Stimulated activated CD4-positive, alpha-beta T cell treated with anti-CD3 and anti-CD28 coated beads, Interleukin-12 subunit alpha, Interleukin-12 subunit beta, amount 100 ng/mL, for 48 hours (primary cell): ENCODE results near the gene MYH7B.

ENCODE experiments used
- DNase-seq, 3 donors: peaks; one replicate each; pipeline ENCODE4 v3.0.0-alpha.2; 2020; ENCODE audit warnings: low read depth in 2 of 3, low spot score in 1 of 3

Gene MYH7B

DNA sequence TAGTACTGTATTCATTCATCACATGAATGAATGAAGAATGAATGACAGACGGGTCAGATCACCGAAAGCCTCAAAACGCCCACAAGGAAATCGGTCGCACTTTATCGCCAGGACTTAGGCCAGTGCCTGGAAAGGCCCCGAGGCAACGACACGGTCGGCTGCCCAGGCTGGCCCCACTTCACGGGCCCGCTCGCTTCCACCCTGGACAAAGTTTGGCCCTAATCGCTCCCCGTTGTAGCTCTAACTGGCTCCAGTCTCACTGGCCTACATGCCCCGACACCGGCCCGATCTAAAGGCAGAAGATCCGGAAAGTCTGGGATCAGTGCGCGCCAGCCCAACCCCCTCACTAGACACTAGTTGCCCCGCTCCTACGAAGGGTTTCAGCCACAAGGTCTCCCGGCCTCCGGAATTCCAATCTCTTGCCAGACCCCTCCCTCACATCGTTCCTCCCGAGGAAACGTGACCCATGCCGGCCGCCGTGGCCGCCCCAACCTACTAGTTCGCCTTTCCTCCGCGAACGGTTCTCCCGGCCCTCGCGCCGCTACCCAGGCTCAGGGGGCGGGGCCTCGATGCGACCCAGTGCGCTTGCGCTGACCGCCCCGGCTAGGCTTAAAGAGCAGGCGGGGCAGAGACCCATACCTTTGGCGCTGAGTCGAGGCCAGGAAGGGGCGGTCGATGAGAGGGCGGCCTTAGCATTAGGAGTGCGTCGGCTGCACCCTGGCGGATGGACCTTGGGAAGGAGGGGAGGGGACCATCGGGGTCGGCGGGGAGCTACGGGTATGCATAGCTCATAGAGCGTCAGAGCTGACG, at the start of gene MYH7B, which contains the start of gene GSS:
TSS of gene MYH7B (plus strand) at position 638 of the 810 bp plus-strand sequence. CDS start 22,138 bp downstream, outside the sequence.
TSS of gene GSS (minus strand) at position 576 of the 810 bp plus-strand sequence. CDS start 3,954 bp downstream, outside the sequence.
- DNase-seq: peak; percentile 95 to 99 (median 98)

DNA sequence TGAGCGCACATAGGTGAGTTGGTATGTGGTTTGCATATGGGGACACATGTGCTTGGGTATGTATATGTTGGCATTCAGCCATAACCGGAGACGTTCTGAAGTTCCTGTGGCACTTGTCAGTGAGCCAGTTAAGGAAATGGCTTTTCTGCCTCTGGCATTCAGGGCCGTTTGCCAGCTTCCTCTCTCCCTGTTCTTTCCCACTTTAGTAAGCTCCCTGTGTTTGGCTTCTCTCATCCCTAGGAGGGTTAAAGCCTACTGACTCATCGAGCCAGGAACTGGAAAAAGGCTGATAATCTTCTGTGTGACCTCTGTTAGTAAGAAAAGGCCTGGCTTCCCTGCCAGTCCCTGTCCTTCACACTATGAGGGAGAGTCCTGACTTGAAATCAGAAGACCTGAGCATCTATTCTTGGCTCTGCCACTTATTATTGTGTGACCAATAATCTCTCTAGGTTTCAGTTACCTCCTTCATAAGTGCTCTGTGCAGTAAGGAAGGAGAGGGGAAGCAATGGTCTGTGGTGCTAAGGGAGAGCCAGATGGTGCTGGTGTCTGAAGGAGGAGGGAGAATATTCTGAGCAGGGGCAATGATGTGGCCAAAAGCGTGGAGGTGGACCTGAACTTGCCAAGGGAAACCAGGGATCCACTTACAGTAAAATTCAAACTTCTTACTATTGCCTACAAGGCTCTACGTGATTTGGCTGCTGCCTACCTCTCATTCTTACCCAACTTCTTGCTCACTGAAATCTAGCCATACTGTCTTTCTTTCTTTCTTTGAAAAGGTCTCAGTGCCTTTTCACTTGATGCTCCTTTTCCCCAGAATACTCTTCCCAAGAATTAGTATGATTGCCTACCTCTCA, 47.8 kb upstream of the MYH7B start:
- DNase-seq: no peak

DNA sequence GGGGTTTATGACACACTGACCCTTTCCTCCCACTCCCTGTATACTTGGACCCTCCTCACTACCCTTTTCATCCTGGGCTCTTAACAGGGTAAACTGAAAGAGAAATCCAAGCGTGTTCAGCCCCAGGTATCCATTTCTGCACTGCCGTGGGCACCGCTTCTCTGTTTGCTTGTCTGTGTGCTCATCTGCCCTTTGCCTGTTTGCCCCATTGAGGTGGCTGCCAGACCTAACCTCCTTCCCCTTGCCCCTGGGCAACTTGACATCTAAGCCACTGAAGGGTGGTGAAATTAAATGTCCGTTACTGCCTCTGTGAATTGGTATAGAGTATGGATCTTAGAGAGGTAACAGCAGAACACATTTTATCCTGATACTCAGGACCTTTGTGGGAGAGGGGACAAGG, 40.5 kb upstream of the MYH7B start:
- DNase-seq: no peak

DNA sequence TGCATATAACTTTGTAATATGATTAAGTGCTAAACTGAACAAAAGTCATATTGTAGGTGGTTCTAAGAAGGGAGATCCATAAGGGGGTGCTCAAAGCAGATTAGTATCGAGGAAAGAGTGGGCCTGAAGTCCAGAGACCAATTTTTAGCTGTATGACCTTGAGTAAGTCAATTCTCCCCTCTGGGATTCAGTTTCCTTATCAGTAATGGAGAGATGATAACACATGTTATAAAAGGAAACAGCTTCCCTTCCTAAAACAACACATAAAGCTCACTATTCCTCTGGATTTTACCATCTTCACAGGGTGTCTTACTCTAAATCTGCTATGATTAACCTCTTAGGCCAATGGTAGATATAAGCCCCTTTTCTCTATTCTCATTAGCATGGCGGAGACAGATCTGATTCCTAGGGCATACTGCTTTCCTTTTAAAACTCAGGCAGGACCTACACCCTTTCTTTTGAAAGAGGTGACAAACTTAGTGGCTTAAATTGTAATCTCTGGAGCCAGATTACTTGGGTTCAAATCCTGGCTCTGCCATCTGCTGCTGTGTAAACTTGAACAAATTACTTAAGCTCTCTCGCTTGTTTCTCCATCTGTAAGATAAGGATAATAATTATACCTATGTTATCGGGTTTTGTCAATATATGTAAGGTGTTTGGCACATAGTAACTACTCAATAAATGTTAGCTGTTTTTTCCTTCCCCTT, 39.8 kb upstream of the MYH7B start:
- no peak for DNase-seq

DNA sequence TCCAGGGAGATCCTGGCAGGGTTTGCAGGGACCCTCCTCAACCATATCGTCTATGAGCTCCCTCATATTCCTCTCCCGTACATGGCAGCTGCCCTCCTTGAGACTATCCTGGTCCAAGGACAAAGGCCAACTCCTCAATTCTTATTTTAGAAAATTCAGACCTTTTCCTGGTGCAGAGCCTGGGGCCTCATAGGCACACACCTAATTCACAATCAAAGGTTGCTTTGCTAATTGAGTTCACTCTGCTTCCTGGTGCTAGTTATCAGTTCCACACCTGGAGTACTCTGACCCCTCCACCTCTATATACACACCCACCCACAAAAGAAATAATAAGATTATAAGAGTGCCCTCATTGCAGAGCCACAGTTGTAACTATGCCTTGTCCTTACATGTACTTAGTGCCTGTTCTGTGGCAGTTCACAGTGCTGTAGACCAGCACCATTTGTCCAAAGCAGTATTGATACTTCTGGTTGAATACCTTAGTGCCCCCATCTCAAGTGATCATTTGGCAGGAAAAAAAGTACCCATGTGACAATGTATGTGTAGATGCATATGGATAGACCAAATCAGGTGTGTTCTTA, 38.8 kb upstream of the MYH7B start:
- no peak for DNase-seq

DNA sequence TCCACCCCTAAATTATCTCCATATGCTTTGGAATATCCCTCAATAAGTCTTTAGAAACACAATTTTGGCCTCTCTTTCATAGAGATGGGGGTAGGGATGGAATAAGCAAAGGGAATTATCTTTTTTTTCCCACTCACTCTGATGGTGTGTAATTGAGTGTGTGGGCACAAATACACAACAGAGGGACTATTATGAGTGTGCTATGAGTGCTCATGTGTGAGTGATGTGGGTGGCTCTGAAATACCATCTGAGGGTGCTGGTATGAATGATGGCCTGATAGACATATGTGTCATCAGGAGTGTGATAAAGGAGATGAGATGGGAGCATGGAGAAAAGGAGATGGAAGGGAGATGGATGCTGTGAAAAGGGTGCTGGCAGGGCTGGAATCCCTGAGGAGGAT, 35.6 kb upstream of the MYH7B start:
- DNase-seq: peak in 1 of 3 donors; percentile 10

DNA sequence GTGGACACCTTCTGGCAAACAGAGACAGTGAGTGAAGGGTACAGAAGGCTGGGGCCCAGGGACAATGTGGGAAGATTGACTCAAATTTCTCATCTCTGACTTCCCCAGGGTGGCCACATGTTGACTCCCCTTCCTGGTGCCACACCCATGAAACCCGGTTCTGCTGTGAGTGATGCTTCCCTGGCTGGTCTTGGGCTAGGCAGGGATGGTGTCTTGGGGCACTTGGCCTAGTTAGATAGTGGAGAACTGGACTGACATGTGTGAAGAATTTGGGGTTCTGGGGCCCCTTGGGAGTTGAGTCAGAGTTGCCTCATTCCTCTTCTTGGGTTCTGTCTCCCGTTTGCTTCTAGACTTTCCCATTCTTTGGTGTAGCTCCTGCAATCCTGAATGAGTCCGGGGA, 34.2 kb upstream of the MYH7B start:
- no peak for DNase-seq

DNA sequence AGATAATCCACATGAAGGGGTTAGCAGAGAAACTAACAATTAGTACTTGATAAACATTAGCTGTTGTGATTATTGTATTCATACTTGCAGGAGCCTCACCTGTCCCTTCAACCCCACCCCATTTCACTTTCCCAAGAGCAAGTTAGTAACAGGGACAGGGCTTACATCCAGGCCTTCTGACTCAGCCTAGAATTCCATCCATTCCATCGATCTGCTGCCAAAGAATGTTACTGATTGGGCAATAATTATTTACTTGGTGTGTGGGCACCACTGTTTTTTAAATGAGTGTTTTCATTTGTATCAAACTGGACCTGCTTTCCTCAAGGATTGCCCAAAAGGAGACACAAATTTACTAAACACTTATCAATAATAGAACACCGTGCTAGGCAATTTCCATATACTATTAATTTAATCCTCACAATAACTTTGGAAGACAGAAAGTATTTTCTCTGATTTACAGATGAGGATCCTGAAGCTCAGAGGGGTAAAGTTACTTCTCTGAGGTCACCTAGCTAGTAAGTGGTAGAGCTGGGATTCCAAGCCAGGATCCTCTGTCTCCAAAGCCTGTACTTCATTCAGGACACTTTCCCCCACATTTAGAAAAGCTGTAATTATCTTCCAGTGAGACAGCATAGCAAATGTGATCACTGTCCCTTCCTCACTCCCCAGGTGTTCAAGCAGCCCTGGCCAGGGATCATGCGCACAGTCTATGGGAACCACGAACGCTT, 32.9 kb upstream of the MYH7B start:
- no peak for DNase-seq

DNA sequence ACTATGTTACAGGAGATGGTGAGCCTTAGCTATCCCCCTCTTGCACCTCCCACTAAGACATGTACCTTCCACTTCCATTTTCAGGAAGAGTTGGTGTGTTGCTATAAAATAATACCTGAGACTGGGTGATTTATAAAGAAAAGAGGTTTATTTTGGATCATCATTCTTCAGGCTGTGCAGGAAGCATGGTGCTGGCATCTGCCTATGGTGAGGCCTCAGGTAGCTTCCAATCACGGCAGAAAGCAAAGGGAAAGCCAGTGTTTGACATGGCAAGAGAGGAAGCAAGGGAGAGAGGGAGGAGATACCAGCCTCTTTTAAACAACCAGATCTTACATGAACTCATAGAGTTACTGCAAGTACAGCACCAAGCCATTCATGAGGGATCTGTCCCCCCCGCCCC, 32.3 kb upstream of the MYH7B start:
- no peak for DNase-seq

DNA sequence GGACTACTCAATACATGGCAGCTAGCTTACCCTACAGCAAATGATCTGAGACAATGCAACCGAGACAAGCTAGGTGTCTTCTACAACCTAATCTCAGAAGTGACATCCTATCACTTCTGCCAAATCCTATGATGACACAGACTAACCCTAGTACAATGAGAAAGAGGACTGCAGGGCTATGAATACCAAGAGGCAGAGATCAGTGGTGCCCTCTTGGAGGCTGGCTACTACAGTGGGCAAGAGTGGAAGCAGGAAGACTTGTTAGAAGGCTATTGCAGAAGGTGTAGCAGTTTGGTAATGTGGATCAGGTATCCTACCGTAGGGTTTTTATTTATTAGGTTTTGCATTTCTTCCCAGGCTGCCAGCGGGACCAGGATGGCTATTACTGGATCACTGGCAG, 30.3 kb upstream of the MYH7B start:
- no peak for DNase-seq

DNA sequence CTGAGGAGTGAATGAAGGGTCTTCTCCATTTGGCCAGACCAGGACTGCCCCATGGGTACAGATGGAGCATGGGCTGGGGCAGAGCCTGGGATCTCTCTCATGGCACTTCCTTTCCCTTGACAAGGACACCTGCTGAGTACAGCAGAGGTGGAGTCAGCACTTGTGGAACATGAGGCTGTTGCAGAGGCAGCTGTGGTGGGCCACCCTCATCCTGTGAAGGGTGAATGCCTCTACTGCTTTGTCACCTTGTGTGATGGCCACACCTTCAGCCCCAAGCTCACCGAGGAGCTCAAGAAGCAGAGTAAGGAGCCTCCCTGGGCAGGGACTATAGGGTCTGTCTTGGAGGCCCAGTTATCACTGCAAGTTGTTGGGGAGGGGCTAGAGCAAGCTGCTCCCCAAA, 29.7 kb upstream of the MYH7B start:
- DNase-seq: no peak

DNA sequence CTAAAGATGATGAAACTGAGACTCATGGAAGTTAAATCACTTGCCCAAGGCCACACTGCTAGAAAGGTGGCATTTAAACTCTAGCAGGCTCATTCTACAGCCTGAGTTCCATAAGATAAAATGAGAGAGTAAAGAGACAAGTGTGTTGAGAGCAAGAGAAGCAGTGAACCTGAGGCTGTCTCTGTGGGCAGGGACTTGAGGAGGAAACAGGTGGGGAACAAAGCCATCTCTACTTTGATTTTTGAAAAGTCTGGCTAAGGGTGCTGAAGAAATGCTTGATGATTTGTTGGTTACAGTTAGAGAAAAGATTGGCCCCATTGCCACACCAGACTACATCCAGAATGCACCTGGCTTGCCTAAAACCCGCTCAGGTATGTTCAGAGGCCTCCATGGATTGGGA, 29.1 kb upstream of the MYH7B start:
- no peak for DNase-seq

DNA sequence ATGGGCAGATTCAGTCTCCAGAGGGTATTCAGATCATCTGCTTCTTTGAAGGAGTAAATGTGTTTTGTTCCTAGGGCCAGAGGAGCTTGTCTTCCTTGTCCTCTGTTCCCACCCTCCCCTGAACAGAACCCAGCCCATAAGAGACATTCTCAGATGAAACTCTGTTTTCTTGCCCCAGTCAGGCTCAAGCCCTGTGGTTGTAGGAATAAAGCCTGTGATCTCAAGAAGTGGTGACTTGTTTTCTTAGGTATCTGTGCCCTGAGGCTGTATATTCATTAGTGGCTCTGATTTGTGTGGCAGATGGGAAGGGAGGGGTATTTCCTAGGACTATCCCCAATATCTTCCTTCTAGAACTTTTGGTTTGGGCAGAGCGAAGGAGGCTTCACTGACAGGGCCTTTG, 27.9 kb upstream of the MYH7B start:
- no peak for DNase-seq

DNA sequence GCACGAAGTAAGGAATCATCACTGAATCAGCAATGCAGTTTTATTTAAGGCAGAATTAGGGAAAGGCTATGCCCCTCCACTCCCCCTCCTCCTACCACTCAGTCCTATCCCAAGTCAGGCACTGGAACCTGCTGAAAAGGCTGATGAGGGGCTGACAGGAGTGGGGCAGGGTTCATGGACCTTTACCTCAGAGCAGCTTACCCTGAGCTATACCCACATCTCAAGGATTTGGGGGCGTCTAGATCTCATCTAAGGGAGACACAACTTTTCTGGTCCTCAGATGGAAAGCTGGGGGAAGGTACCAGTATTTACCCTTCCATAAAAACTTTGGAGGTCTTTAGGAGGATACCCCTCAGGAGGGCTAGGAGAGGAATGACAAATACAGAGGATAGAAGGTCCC, 27.3 kb upstream of the MYH7B start:
- no peak for DNase-seq

DNA sequence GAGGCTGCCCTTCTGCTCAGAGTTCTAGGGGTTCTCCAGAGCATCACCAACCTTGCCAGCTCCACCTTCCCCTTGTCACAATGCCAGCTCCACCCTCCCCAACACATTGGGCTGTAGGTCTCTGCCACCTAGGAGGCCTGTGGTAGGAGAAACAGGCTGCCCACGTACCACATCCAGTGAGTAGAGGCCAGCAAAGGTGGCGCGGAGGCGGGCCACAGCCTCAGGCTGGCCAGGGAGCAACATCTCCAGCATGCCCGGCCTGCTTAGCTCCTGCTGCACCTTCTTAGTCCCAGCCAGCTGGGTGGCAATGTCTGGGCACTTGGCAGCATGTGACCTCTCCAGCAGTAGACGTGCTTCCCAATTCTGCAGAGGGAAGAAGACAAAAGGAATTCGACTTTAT, 23.9 kb upstream of the MYH7B start:
- no peak for DNase-seq

DNA sequence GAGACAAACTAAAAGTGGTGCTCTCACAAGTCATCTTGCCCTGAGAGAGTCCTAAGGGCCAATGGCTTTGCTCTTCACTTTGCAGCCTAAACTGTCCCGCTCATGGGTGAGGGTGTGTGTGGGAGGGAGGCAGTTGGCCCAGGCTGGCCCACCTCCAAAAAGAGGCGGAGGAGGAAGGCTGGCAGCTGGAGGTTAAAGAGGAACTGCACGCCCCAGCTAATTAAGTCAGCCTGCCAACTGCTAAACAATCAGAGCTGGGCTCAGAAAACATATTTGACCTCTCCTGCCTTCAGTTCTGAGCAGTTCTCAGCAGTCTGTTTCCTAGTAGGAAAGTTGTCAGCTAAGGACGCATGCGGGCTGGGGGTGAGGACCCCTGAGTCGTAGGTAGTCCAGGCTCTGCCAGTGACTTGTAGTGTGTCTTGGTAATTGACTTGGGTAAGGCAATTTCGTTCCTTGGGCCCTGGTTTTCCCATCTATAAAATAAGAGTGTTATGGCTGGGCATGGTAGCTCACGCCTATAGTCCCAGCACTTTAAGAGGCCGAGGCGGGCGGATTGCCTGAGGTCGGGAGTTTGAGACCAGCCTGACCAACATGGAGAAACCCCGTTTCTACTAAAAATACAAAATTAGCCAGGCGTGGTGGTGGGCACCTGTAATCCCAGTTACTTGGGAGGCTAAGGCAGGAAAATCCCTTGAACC, 17.1 kb upstream of the MYH7B start:
- no peak for DNase-seq

DNA sequence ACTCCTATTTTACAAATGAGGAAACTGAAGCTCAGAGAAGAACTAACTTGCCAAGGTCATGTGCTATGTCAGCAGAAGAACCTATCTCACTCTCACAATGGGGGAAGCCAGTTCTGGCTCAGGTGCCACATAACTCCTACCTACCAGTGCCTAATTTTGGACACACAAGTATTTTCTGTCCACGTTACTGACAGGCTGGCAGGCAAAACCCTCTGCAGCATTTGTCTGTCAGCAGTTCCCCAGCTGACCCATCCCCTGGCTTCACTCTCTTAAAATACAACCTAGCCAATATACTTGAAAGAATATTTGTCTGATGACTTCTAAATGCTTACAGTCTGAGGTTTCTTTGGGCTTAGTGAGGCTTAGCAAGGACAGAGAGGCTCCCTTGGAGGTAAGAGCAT, 15.6 kb upstream of the MYH7B start:
- DNase-seq: no peak

DNA sequence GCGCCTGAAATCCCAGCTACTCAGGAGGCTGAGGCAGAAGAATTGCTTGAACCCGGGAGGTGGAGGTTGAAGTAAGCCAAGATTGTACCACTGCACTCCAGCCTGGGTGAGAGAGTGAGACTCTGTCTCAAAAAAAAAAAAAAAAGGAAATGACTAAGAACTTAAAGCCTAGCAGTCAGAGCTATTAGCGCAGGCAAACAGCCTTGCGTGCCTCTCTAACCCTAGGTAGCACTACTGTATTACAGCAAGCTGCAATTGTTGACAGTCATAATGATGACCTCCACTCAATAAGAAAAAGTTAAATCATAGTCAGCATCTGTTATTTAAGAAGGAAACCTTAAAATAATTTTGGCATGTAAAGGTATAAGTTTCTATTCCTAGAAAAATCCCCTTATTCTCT, 14.4 kb upstream of the MYH7B start:
- DNase-seq: no peak

DNA sequence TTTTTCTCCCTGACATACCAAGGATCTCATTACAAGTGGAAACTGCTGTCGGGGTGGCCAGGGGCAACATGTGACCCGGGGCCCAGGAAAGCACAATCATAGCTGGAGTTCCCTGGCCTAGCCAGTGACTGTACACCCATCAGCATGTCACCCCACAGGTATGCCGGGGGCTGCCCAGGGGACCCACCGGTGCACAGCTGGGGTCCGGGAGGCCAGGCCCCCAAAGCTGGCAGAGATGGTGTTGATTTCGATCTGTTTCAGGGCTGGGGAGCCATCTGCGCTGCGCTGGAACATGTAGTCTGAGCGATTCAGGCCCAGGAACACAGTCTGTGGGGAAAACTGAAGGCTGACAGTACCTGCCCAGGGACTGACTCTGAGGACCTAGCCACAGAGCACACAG, 13.4 kb upstream of the MYH7B start:
- no peak for DNase-seq
